Measurements from ENCODE around the gene C4BPA. TPM values are rescaled to one million over a fixed set of nuclear protein-coding genes. Genes with fewer than 3 reads are reported as not detected.

Gene C4BPA
- total and polyA plus RNA-seq, 9 of the 15 experiments (the other 6 are each of a cell fraction or from before 2014, with no cell fraction given), result 0.04 to 0.22 (median 0.11) TPM; not detected in 3

DNA sequence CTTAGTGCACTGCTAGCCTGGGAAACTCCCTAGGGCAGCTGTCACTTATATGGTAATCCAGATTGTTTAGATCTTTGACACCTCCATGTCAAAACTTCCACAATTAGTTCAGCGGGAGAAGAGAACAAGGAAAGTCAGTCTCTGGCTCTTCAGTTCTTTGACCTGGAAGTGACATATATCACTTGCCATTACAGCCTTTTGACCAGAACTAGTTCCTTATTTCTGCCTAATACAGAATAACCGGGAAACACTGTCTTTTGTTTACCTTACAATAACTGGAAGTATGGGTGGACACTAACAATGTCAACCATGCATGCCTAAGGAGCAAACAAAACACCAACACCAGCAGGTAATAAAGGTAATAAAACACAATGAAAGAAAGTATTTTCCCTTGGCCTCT lies 68.3 kb downstream of the C4BPA start:
- intact Hi-C loops (cut with micrococcal nuclease), result no loop called here
- no peaks in the 10 kb centered on the region for H3K9me1 ChIP-seq (ENCODE audit: control insufficient read depth, insufficient read depth, low read length)
- no peak overlapping the region for H3K4me3 ChIP-seq
- ChIA-PET POLR2A (interaction anchor here (1.0 kb wide), 1 partner anchor 9 kb away, joined by 5 read pairs; no protein-coding TSS in a partner anchor), CTCF (ENCODE audit: low intra/inter-chr PET ratio) (no interaction called here)
- H2AFZ ChIP-seq (ENCODE audit: low read depth, low read length), result peak overlapping the region; percentile 57
- peaks cover 4% of the 10 kb centered on the region for H3K9me3 ChIP-seq (replicated peaks; ENCODE audit: control insufficient read depth, insufficient read depth, low read depth, low read length)
- no peak for FAIRE-seq
- no peak overlapping the region for H3K9ac ChIP-seq (ENCODE audit: insufficient read depth in 1 of 2, low read depth in 2 of 2, low read length in 2 of 2)
- H3K79me2 ChIP-seq (ENCODE audit: control insufficient read depth, insufficient read depth, low read length), result no peaks in the 10 kb centered on the region
- WGBS (ENCODE audit: insufficient coverage, low coverage, missing lambda C conversion rate), result 31% methylated on average over 2 of the region's 2 CpGs
- no peak overlapping the region for H3K27ac ChIP-seq (ENCODE audit: extremely low read depth, low read depth, low read length)
- no peak for DNase-seq (ENCODE audit: extremely low read depth in 1 of 4, low spot score in 3 of 4)
- H3K36me3 ChIP-seq (ENCODE audit: control insufficient read depth, insufficient read depth, low read length), result no peaks in the 10 kb centered on the region
- no TSS peak for BruUV-seq (replicated peaks)
- no peak overlapping the region for H3K4me2 ChIP-seq (ENCODE audit: insufficient read depth, low read length)
- H3K4me1 ChIP-seq (replicated peaks in 1 of 2; ENCODE audit: control insufficient read depth in 2 of 2, insufficient read depth in 2 of 2, low read length in 2 of 2), result no peaks in the 10 kb centered on the region
- no peaks in the 10 kb centered on the region for H3K27me3 ChIP-seq (ENCODE audit: control insufficient read depth in 2 of 2, insufficient read depth in 2 of 2, low read length in 2 of 2)
- H4K20me1 ChIP-seq (replicated peaks; ENCODE audit: control insufficient read depth, insufficient read depth, low read length), result no peaks in the 10 kb centered on the region
- ATAC-seq, result no peak
- in situ Hi-C loops (cut with MboI), result no loop called here
- TF ChIP-seq, protein P1, sequence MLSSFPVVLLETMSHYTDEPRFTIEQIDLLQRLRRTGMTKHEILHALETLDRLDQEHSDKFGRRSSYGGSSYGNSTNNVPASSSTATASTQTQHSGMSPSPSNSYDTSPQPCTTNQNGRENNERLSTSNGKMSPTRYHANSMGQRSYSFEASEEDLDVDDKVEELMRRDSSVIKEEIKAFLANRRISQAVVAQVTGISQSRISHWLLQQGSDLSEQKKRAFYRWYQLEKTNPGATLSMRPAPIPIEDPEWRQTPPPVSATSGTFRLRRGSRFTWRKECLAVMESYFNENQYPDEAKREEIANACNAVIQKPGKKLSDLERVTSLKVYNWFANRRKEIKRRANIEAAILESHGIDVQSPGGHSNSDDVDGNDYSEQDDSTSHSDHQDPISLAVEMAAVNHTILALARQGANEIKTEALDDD (IDR thresholded peaks at IDR 0.05), result peak; percentile 59
- TF ChIP-seq, protein P2, sequence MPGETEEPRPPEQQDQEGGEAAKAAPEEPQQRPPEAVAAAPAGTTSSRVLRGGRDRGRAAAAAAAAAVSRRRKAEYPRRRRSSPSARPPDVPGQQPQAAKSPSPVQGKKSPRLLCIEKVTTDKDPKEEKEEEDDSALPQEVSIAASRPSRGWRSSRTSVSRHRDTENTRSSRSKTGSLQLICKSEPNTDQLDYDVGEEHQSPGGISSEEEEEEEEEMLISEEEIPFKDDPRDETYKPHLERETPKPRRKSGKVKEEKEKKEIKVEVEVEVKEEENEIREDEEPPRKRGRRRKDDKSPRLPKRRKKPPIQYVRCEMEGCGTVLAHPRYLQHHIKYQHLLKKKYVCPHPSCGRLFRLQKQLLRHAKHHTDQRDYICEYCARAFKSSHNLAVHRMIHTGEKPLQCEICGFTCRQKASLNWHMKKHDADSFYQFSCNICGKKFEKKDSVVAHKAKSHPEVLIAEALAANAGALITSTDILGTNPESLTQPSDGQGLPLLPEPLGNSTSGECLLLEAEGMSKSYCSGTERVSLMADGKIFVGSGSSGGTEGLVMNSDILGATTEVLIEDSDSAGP (CRISPR knock-in tag; IDR thresholded peaks at IDR 0.05), result no peak
- TF ChIP-seq ZNF561 (CRISPR knock-in tag; conservative IDR thresholded peaks at IDR 0.05) (no peak), ZNF431 (CRISPR knock-in tag; IDR thresholded peaks at IDR 0.05) (no peak), ZFP36 (IDR thresholded peaks at IDR 0.05; ENCODE audit: low read depth, low read length, partially characterized antibody) (no peak), POLR2G (IDR thresholded peaks at IDR 0.05; ENCODE audit: low read depth, low read length) (no peak), LEF1 (IDR thresholded peaks at IDR 0.05) (no peak), NFRKB (IDR thresholded peaks at IDR 0.05; ENCODE audit: low read depth) (no peak), ZC3H11A (IDR thresholded peaks at IDR 0.05; ENCODE audit: low read depth, low read length) (no peak), HLTF (IDR thresholded peaks at IDR 0.05) (no peak), ARID1B (IDR thresholded peaks at IDR 0.05) (no peak), GATAD2B (IDR thresholded peaks at IDR 0.05; ENCODE audit: borderline replicate concordance) (no peak), NR2C2 (CRISPR knock-in tag; IDR thresholded peaks at IDR 0.05) (no peak), NR2C2 (tag; IDR thresholded peaks at IDR 0.05) (0 out of 2 replicates have a peak, but pooled peaks have one; percentile 27), ELF2 (CRISPR knock-in tag; IDR thresholded peaks at IDR 0.05) (no peak)
- TF ChIP-seq, protein P3, sequence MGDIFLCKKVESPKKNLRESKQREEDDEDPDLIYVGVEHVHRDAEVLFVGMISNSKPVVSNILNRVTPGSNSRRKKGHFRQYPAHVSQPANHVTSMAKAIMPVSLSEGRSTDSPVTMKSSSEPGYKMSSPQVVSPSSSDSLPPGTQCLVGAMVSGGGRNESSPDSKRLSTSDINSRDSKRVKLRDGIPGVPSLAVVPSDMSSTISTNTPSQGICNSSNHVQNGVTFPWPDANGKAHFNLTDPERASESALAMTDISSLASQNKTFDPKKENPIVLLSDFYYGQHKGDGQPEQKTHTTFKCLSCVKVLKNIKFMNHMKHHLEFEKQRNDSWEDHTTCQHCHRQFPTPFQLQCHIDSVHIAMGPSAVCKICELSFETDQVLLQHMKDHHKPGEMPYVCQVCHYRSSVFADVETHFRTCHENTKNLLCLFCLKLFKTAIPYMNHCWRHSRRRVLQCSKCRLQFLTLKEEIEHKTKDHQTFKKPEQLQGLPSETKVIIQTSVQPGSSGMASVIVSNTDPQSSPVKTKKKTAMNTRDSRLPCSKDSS (IDR thresholded peaks at IDR 0.05; ENCODE audit: low read depth, partially characterized antibody), result no peak
- TF ChIP-seq, protein P4, sequence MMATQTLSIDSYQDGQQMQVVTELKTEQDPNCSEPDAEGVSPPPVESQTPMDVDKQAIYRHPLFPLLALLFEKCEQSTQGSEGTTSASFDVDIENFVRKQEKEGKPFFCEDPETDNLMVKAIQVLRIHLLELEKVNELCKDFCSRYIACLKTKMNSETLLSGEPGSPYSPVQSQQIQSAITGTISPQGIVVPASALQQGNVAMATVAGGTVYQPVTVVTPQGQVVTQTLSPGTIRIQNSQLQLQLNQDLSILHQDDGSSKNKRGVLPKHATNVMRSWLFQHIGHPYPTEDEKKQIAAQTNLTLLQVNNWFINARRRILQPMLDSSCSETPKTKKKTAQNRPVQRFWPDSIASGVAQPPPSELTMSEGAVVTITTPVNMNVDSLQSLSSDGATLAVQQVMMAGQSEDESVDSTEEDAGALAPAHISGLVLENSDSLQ (IDR thresholded peaks at IDR 0.05), result peak; percentile 8; the same call in 1 of the 2 replicates
- TF ChIP-seq, protein P5, sequence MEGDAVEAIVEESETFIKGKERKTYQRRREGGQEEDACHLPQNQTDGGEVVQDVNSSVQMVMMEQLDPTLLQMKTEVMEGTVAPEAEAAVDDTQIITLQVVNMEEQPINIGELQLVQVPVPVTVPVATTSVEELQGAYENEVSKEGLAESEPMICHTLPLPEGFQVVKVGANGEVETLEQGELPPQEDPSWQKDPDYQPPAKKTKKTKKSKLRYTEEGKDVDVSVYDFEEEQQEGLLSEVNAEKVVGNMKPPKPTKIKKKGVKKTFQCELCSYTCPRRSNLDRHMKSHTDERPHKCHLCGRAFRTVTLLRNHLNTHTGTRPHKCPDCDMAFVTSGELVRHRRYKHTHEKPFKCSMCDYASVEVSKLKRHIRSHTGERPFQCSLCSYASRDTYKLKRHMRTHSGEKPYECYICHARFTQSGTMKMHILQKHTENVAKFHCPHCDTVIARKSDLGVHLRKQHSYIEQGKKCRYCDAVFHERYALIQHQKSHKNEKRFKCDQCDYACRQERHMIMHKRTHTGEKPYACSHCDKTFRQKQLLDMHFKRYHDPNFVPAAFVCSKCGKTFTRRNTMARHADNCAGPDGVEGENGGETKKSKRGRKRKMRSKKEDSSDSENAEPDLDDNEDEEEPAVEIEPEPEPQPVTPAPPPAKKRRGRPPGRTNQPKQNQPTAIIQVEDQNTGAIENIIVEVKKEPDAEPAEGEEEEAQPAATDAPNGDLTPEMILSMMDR (IDR thresholded peaks at IDR 0.05 in 2 of 3, conservative IDR thresholded peaks at IDR 0.05 in 1 of 3; ENCODE audit: insufficient read depth in 2 of 3, low read depth in 1 of 3, low read length in 3 of 3), result no peak

Measured in K562 (cell line).